ENCODE data around the gene MAML3.

MAML3 gene

DNA sequence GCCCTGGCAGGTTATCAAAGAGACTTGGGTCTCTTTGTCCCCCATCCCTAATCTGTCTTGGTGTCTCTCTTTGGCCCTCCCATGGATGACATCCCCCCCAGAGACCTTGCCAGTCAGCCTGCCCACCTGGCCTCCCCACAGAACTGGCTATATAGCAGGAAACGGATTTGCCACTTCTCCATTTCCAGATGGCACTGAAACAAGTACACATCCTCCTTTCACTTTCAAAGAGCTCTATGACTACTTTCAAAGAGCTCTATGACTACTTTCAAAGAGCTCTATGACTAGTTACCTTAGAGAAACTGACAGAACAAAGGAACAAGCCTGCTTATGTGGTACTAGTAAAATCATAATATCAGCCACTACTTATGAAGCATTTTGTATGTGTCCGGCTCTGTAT is 175.3 kb downstream of the MAML3 start:
- H3K79me2 ChIP-seq (ENCODE audit: control insufficient read depth, low read length) = no peaks in the 10 kb centered on the region
- no peaks in the 10 kb centered on the region for H4K20me1 ChIP-seq (ENCODE audit: control insufficient read depth, insufficient read depth, low read depth, low read length)
- H3K4me2 ChIP-seq (ENCODE audit: low read length) = peak overlapping the region; percentile 55
- peak overlapping the region; percentile 45 for H3K4me3 ChIP-seq (ENCODE audit: low read length)
- no peaks in the 10 kb centered on the region for H3K9me3 ChIP-seq (ENCODE audit: control insufficient read depth, insufficient read depth, low read length)
- H3K4me1 ChIP-seq (ENCODE audit: control insufficient read depth, low read length) = peaks cover 55% of the 10 kb centered on the region
- H3K36me3 ChIP-seq (ENCODE audit: control insufficient read depth, low read length) = no peaks in the 10 kb centered on the region
- H3K9me2 ChIP-seq (replicated peaks; ENCODE audit: control insufficient read depth, low read length) = no peaks in the 10 kb centered on the region
- peak overlapping the region; percentile 37 for H3K27ac ChIP-seq (ENCODE audit: low read depth, low read length)
- H3K27me3 ChIP-seq (ENCODE audit: control insufficient read depth, low read length) = no peaks in the 10 kb centered on the region
- H3F3A ChIP-seq (ENCODE audit: control insufficient read depth, insufficient read depth) = peaks cover 9% of the 10 kb centered on the region
- TF ChIP-seq EZH2phosphoT487 (IDR thresholded peaks at IDR 0.05; ENCODE audit: borderline replicate concordance, low read length) (no peak), CTCF (IDR thresholded peaks at IDR 0.05; ENCODE audit: low read depth, low read length, poor library complexity, severe bottlenecking) (no peak)

DNA sequence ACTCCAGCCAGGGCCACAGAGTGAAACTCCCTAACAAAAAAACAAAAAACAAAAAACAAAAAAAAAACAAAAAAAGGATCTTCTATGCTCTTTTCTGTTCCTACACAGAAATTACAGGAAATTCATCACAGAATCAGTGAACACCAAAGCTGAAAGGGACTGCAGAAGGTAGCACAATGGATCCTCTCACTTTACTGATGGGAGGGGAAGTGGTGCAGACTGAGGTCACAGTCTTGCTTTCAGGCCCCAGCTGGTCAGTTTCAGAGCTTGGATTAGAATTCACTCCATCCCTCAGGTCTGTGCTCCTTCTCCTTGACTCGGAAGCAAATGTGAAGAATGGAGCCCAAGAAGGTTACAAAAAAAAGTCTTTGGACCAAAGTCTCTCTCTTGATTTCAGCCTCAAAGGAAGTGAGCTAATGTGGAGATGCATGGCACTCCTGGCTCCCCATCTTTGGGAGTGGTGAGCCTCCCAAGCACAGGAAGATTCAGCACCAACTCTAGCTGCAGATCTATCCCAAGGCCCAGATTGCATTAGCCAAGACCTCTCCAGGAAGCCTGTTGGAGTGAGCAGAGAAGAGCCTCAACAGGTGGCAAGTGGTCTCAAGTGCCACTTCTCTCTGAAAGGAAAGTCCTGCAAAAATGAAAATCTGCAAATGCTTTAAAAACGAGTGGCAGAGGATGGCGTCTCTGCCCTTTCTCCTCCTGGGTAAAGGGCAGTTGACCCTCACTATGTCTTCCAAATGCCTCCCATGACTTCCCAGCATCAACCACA is 176.0 kb downstream of the MAML3 start:
- Histone ChIP-seq H3K4me1 (ENCODE audit: control insufficient read depth, low read length) (peaks cover 62% of the 10 kb centered on the region), H3K4me3 (ENCODE audit: low read length) (peak overlapping the region; percentile 45), H3K36me3 (ENCODE audit: control insufficient read depth, low read length) (no peaks in the 10 kb centered on the region), H3F3A (ENCODE audit: control insufficient read depth, insufficient read depth) (peaks cover 9% of the 10 kb centered on the region), H4K20me1 (ENCODE audit: control insufficient read depth, insufficient read depth, low read depth, low read length) (no peaks in the 10 kb centered on the region), H3K27ac (ENCODE audit: low read depth, low read length) (peak overlapping the region; percentile 37; the same call in 1 of the 2 replicates), H3K4me2 (ENCODE audit: low read length) (peak overlapping the region; percentile 55), H3K27me3 (ENCODE audit: control insufficient read depth, low read length) (no peaks in the 10 kb centered on the region), H3K79me2 (ENCODE audit: control insufficient read depth, low read length) (no peaks in the 10 kb centered on the region), H3K9me2 (replicated peaks; ENCODE audit: control insufficient read depth, low read length) (no peaks in the 10 kb centered on the region), H3K9me3 (ENCODE audit: control insufficient read depth, insufficient read depth, low read length) (no peaks in the 10 kb centered on the region)
- TF ChIP-seq EZH2phosphoT487 (IDR thresholded peaks at IDR 0.05; ENCODE audit: borderline replicate concordance, low read length) (no peak), CTCF (IDR thresholded peaks at IDR 0.05; ENCODE audit: low read depth, low read length, poor library complexity, severe bottlenecking) (no peak)

GRCh38 chr4:139975830-139976272 is 178.1 kb downstream of the MAML3 start:
- Histone ChIP-seq H3K9me2 (replicated peaks; ENCODE audit: control insufficient read depth, low read length) (no peaks in the 10 kb centered on the region), H3K27ac (ENCODE audit: low read depth, low read length) (peak overlapping the region; percentile 54), H3K4me3 (ENCODE audit: low read length) (peak overlapping the region; percentile 29), H3K9me3 (ENCODE audit: control insufficient read depth, insufficient read depth, low read length) (no peaks in the 10 kb centered on the region), H3F3A (ENCODE audit: control insufficient read depth, insufficient read depth) (peaks cover 9% of the 10 kb centered on the region), H3K36me3 (ENCODE audit: control insufficient read depth, low read length) (no peaks in the 10 kb centered on the region), H3K79me2 (ENCODE audit: control insufficient read depth, low read length) (no peaks in the 10 kb centered on the region), H3K4me1 (ENCODE audit: control insufficient read depth, low read length) (peaks cover 76% of the 10 kb centered on the region), H3K4me2 (ENCODE audit: low read length) (peak overlapping the region; percentile 55), H3K27me3 (ENCODE audit: control insufficient read depth, low read length) (no peaks in the 10 kb centered on the region), H4K20me1 (ENCODE audit: control insufficient read depth, insufficient read depth, low read depth, low read length) (no peaks in the 10 kb centered on the region)
- TF ChIP-seq EZH2phosphoT487 (IDR thresholded peaks at IDR 0.05; ENCODE audit: borderline replicate concordance, low read length) = no peak
- no peak for TF ChIP-seq CTCF (IDR thresholded peaks at IDR 0.05; ENCODE audit: low read depth, low read length, poor library complexity, severe bottlenecking)

Data from DOHH2 (cell line).